Uterus (tissue), 2 donors: Measurements from ENCODE around the gene SRPK2.

Experiments
- CTCF ChIP-seq, 4 experiments: fragments of 200-600 bp in 2 of 4; fragments of 450-650 bp in 2 of 4; sonication (generic) in 2 of 4; IDR thresholded peaks; one replicate each; pipeline ENCODE4 v1.5.1; 2016 to 2019; ENCODE audit warnings: antibody characterized with exemption in 4 of 4, mild to moderate bottlenecking in 2 of 4, moderate library complexity in 1 of 4
- POLR2A ChIP-seq, 2 donors: fragments of 450-650 bp; IDR thresholded peaks; one replicate each; pipeline ENCODE4 v1.6.1; 2016; ENCODE audit warnings: antibody characterized with exemption in 2 of 2, mild to moderate bottlenecking in 1 of 2, moderate library complexity in 1 of 2

DNA sequence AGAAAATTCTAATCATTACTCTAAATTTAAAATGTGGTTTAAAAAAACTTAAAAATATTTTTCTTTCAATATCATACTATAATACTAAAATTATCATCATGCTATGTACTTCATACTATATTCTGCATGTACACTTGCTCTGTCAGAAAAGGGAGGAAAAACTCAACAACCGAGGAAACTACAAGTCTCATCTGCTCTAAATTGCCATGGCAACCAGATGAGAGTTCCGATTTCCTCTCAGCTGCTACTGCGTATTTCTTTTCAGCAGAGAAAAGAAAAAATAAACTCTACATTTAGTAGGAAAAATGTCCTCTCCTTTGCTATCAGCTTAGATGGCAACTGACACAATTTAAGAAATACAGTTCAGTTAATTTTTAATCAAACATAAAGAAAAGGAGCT, 178.9 kb downstream of the SRPK2 start:
- TF ChIP-seq CTCF (IDR thresholded peaks at IDR 0.05) (no peak), POLR2A (IDR thresholded peaks at IDR 0.05) (no peak)
